CD4-positive, alpha-beta T cell treated with Interleukin-1 beta for 1 hour (primary cell): Measurements from ENCODE around the gene ZNF496.

Experiments
- DNase-seq, 2 donors: peaks; one replicate each; pipeline ENCODE4 v3.0.0-alpha.2; 2020 to 2022

Gene ZNF496

GRCh38 chr1:247326411-247327130 is 5.1 kb downstream of the ZNF496 start:
- DNase-seq = no peak

- DNase-seq = no peak
Observed at GRCh38 chr1:247324923-247325322, 6.7 kb downstream of the ZNF496 start.

DNA sequence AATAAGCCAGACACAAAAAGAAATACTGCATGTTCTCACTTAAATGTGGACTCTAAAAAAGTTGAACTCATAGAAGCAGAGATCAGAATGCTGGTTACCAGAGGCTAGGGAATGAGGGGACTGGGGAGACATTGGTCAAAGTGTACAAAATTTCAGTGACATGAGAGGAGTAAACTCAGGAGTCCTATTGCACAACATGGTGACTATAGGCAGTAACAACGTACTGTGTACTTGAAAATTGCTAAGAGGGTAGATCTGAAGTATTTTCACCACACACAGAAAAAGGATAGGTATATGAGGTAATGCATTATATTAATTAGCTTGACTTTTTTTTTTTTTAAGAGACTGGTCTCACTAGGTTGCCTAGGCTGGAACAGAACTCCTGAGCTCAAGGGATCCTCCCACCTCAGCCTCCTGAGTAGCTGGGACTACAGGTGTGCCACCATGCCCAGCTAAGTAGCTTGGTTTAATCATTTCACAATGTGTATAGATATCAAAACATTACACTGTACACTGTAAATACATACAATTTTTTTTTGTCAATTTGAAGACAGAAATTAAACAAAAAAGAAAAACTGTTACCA is 7.4 kb downstream of the ZNF496 start:
- no peak for DNase-seq

- DNase-seq = no peak
Observed at GRCh38 chr1:247322849-247323586, 8.6 kb downstream of the ZNF496 start.

DNA sequence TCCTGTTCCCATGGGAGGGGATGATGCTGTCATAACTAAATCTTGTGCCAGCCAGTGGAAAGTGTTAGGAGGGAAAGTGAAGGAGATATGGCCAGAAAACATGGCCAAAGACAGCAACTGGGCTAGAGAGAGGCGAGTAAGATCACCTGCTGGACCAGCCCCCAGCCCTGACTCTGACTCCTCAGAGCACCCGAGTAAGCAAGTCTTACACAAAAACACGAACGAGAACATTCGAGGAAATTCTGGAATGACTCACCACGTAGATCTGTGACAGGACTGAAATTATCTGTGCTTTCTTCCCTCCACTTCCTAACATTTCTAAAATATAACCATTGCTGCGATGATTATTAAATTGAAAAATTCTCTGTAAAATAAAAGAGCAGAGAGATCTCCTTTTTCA is 9.2 kb downstream of the ZNF496 start:
- DNase-seq = no peak

- no peak for DNase-seq
Observed at GRCh38 chr1:247317702-247318101, 14.0 kb downstream of the ZNF496 start.

DNA sequence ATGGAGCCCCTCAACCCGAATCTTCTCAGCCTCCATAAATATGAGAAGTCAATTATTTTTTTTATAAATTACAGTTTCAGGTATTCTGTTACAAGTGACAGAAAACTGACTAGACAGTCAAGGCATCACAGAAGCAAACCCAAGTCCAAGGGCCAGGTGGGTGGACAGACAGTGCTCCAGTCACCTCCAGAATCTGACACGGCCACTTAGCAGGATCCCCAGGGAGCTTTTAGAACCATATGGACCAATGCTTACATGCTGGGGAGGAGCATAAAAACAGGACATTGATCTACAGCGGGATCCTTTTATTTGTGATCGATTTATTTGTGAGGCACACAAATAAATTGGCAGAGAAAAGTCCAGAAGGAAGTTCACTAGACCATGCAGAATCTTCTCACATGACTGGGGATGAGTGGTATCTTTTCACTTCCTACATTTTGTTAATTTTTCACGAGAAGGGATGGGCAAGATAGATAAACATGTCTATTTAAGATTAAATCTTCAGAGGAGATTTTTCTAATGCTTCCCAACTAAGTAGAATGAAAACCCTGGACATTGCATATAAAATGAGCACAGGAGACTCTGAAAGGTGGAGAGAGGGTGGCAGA is 15.0 kb downstream of the ZNF496 start:
- DNase-seq = no peak

DNA sequence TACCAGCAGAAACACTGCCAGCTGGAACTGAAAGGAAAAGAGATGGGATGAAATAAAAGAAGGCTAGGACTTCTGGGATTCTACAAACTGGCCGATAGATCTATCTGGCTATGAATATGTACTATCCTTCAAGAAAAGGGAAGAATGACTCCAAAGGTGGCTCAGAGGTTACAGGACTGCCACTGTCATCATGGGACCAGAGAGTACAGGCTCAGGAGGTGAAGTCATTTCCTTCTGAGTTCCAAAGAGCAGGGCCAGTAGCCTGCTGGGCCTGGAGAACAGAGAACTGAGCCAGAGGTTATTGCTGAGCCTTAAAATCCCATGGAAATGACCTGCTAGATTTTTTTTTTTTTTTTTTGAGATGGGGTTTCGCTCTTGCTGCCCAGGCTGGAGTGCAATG is 27.6 kb downstream of the ZNF496 start:
- DNase-seq = no peak

- no peak for DNase-seq
Observed at GRCh38 chr1:247303216-247303615, 28.5 kb downstream of the ZNF496 start.

DNA sequence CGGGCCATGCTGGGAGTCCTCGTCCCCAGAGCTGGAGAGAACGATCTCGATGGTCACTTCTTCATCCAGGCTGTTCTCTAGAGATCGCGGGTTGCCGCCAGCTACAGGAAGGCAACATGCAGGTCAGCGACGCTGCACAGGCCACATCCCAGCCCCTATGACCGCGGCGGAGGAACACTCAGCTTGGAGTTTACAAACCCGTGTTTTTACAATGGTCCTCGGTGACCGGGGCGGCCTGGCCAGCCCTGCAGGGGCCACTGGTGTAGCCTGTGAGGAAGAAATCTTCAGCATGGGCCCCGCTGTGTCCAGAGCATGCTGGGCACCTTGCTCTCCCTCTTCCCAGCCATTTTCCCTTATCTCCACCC is 30.5 kb downstream of the ZNF496 start:
- DNase-seq = no peak

- no peak for DNase-seq
Observed at GRCh38 chr1:247300491-247301175, 31.0 kb downstream of the ZNF496 start.

DNA sequence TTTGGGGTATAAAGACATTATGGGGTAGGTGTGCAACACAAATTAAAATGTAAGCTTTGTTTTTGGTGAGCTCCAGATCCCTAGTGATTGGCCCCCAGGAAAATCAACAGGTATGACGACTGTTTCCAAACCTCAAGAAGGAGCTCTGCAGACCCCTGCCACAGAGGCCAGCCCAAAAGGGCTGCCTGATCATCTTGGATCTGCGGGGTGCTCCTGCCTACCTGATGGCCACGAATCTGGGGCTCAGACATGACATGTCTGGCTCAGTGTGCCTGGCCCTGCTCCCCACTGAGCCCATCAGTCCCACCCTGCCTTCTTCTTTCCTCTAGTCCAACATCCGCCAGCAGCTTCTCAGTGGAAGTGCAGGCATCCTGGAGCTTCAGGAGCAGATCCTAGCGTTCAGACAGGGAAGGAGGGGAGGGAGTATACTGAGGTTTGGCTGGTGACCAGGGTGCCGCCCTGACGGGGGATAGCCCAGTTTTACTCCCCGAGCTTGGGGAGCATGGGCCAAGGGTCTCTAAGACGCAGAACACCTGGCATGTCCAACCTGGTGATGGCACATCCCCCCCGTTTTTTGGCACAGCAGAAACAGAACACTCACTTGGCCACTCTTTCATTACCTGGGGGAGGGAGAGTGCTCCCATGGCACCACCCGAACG is 31.8 kb downstream of the ZNF496 start:
- no peak for DNase-seq

- no peak for DNase-seq
Observed at GRCh38 chr1:247298701-247299100, 33.0 kb downstream of the ZNF496 start.

- DNase-seq = no peak
Observed at GRCh38 chr1:247298124-247298481, 33.6 kb downstream of the ZNF496 start.

GRCh38 chr1:247297263-247298123 is 34.2 kb downstream of the ZNF496 start:
- no peak for DNase-seq

- no peak for DNase-seq
Observed at GRCh38 chr1:247296599-247297180, 35.0 kb downstream of the ZNF496 start.

DNA sequence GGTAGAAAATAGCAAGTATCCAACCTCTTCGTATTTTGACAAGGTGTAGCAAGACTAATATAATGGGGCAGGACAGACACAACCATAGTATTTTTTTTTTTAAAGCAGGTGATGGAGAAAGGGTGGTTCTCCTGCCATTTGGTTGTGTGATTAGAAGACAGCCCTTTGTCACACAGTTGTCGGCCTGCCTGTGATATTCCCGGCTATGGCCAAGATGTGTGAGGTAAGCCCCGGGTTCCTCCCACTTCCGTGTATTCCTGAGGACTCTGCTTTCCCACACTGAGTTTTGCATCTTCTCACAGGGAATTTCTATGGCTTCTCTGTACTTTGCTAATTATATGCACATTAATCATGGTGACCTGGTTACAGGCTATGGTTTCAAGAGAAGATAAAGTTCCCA is 35.9 kb downstream of the ZNF496 start:
- DNase-seq = no peak

GRCh38 chr1:247295274-247295684 is 36.4 kb downstream of the ZNF496 start:
- no peak for DNase-seq

DNA sequence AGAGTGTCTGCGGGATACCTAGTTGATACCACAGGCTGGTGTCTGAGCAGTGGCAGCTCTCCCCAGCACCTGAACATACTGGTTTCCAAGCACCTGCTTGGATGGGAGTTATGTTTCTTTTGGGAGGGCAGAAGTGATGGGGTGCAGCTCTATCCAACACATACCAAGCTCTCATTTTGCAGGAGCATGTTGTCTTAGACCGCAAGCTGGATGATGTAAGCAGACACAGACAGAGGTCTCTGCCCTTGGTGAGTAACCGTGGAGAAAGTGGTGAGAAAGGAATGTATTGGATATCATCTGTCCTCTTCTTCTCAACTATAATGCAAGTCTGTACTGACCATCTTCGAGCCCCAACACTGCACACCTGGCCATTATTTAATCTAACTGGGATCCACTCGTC is 37.4 kb downstream of the ZNF496 start:
- no peak for DNase-seq

GRCh38 chr1:247293047-247293446 is 38.6 kb downstream of the ZNF496 start:
- no peak for DNase-seq

- no peak for DNase-seq
Observed at GRCh38 chr1:247291833-247292561, 39.7 kb downstream of the ZNF496 start.
